ENCODE results near the gene GPAT3. TPM values are rescaled to one million over a fixed set of nuclear protein-coding genes. Genes with fewer than 3 reads are reported as not detected.

Gene GPAT3
- total and polyA plus RNA-seq, 3 donors from 2014 or later: 5.7 to 16.2 (median 6.4) TPM

DNA sequence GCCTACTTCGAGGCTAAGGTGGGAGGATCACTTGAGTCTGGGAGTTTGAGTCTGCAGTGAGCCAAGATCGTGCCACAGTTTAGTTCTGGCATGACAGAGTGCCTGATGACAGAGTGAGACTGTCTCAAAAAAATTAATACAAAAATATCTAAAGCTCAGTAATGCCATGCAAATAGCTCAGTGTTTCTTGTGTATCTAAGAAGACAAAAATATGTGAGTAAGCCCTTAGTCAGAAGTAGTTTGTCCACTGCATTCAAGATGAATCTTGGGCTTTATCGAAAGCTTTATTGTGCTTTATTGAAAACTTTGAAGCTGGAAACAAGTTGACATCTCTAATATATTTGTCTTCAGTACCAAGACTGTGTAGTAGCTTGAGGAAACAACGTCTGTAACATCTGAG is 115.9 kb downstream of the GPAT3 start:
- no peaks in the 10 kb centered on the region for H3K9me3 ChIP-seq
- H3K36me3 ChIP-seq (ENCODE audit: low read depth, missing control alignments): no peaks in the 10 kb centered on the region
- intact Hi-C loops (cut with DNase I; ENCODE audit: low total_unique reads): no loop called here
- H3K27ac ChIP-seq: no peak overlapping the region
- no peak for TF ChIP-seq POLR2A (IDR thresholded peaks at IDR 0.05)
- TF ChIP-seq, protein P1, sequence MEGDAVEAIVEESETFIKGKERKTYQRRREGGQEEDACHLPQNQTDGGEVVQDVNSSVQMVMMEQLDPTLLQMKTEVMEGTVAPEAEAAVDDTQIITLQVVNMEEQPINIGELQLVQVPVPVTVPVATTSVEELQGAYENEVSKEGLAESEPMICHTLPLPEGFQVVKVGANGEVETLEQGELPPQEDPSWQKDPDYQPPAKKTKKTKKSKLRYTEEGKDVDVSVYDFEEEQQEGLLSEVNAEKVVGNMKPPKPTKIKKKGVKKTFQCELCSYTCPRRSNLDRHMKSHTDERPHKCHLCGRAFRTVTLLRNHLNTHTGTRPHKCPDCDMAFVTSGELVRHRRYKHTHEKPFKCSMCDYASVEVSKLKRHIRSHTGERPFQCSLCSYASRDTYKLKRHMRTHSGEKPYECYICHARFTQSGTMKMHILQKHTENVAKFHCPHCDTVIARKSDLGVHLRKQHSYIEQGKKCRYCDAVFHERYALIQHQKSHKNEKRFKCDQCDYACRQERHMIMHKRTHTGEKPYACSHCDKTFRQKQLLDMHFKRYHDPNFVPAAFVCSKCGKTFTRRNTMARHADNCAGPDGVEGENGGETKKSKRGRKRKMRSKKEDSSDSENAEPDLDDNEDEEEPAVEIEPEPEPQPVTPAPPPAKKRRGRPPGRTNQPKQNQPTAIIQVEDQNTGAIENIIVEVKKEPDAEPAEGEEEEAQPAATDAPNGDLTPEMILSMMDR (IDR thresholded peaks at IDR 0.05): no peak
- 87 to 91% methylated on average over 4 of the region's 4 CpGs for WGBS, 2 donors
- no peaks in the 10 kb centered on the region for H3K27me3 ChIP-seq
- DNase-seq: no peak
- no peak overlapping the region for H3K4me3 ChIP-seq
- H3K4me1 ChIP-seq: no peaks in the 10 kb centered on the region

Small RNA genes lying within 50 kb of the gene (small RNA-seq; reads per million reads assigned to genes)
- 0 reads per million in 2 donors for gene RF00019

Other genes starting within 250 kb of the GPAT3 start
- 1 to 10 TPM in 1 of 2 donors, under 1 TPM in 1; 0.79 to 2.3 TPM for gene HPSE, start 201.3 kb upstream of the GPAT3 start, total RNA-seq
- 2.0 TPM for gene HPSE, start 201.3 kb upstream of the GPAT3 start, polyA plus RNA-seq (ENCODE audit: insufficient read depth, low read depth, low replicate concordance)
- 10 to 100 TPM; 17.5 to 23.3 TPM for gene HELQ, start 80.3 kb upstream of the GPAT3 start, total RNA-seq
- 11.8 TPM for gene HELQ, start 80.3 kb upstream of the GPAT3 start, polyA plus RNA-seq (ENCODE audit: insufficient read depth, low read depth, low replicate concordance)
- gene MRPS18C, start 80.0 kb upstream of the GPAT3 start, total RNA-seq: 10 to 100 TPM; 15.6 to 19.4 TPM
- gene MRPS18C, start 80.0 kb upstream of the GPAT3 start, polyA plus RNA-seq (ENCODE audit: insufficient read depth, low read depth, low replicate concordance): 50.3 TPM
- 10 to 100 TPM; 22.7 to 30.7 TPM for gene ABRAXAS1, start 51.0 kb upstream of the GPAT3 start, total RNA-seq
- 25.0 TPM for gene ABRAXAS1, start 51.0 kb upstream of the GPAT3 start, polyA plus RNA-seq (ENCODE audit: insufficient read depth, low read depth, low replicate concordance)

Data from testis (tissue), 3 donors.